ENCODE measurements around the gene FSTL4.

FSTL4 gene

GRCh38 chr5:133336121-133336968 lies 276.0 kb downstream of the FSTL4 start:
- no peak for DNase-seq

GRCh38 chr5:133334796-133335639 lies 277.3 kb downstream of the FSTL4 start:
- no peak for DNase-seq

GRCh38 chr5:133333326-133334150 lies 278.8 kb downstream of the FSTL4 start:
- no peak for DNase-seq

- DNase-seq, result no peak
These were observed 279.8 kb downstream of the FSTL4 start for GRCh38 chr5:133332439-133333024.

GRCh38 chr5:133331941-133332340 lies 280.4 kb downstream of the FSTL4 start:
- no peak for DNase-seq

- DNase-seq, result no peak
These were observed 281.4 kb downstream of the FSTL4 start for GRCh38 chr5:133330956-133331355.

- DNase-seq, result no peak
These were observed 283.5 kb downstream of the FSTL4 start for GRCh38 chr5:133328800-133329199.

- no peak for DNase-seq
These were observed 284.4 kb downstream of the FSTL4 start for GRCh38 chr5:133327946-133328401.

- no peak for DNase-seq
These were observed 286.0 kb downstream of the FSTL4 start for GRCh38 chr5:133326361-133326760.

GRCh38 chr5:133325864-133326263 lies 286.5 kb downstream of the FSTL4 start:
- DNase-seq, result no peak

GRCh38 chr5:133324926-133325325 lies 287.4 kb downstream of the FSTL4 start:
- no peak for DNase-seq

- DNase-seq, result no peak
These were observed 288.6 kb downstream of the FSTL4 start for GRCh38 chr5:133323494-133324457.

GRCh38 chr5:133322743-133323142 lies 289.6 kb downstream of the FSTL4 start:
- no peak for DNase-seq

GRCh38 chr5:133321833-133322420 lies 290.4 kb downstream of the FSTL4 start:
- peak; percentile 14 to 29 for DNase-seq

GRCh38 chr5:133321286-133321832 lies 291.0 kb downstream of the FSTL4 start:
- no peak for DNase-seq

- peak in 1 of 2 donors; percentile 1 for DNase-seq
These were observed 292.3 kb downstream of the FSTL4 start for GRCh38 chr5:133319905-133320520.

GRCh38 chr5:133319244-133319643 lies 293.1 kb downstream of the FSTL4 start:
- no peak for DNase-seq

GRCh38 chr5:133317558-133317957 lies 294.8 kb downstream of the FSTL4 start:
- DNase-seq, result no peak

GRCh38 chr5:133316346-133317343 lies 295.7 kb downstream of the FSTL4 start:
- DNase-seq, result no peak
